KMS-11 (cell line): ENCODE data around the gene LILRA1.

ENCODE experiments used
- H2AFZ ChIP-seq: fragments of 200-600 bp; sonication (generic); 2 replicates; pipeline ENCODE4 v1.6.1; 2016; ENCODE audit warnings: antibody characterized with exemption, mixed run types, low read depth
- H3K27ac ChIP-seq: fragments of 200-600 bp; sonication (generic); 2 replicates; pipeline ENCODE4 v1.6.1; 2016; ENCODE audit warnings: mild to moderate bottlenecking, mixed run types
- H3K27me3 ChIP-seq: fragments of 200-600 bp; sonication (generic); 2 replicates; pipeline ENCODE4 v1.6.1; 2017; ENCODE audit warnings: mild to moderate bottlenecking, low read depth, mixed run types, moderate library complexity; ENCODE audit not compliant: insufficient read depth
- H3K36me3 ChIP-seq: fragments of 200-600 bp; sonication (generic); 2 replicates; pipeline ENCODE4 v1.6.1; 2017; ENCODE audit warnings: mild to moderate bottlenecking, mixed run types; ENCODE audit not compliant: insufficient read depth
- H3K4me1 ChIP-seq: fragments of 200-600 bp; sonication (generic); 2 replicates; pipeline ENCODE4 v1.6.1; 2016; ENCODE audit warnings: mild to moderate bottlenecking, low read depth, mixed run types; ENCODE audit not compliant: poor library complexity, severe bottlenecking
- H3K4me2 ChIP-seq: fragments of 200-600 bp; sonication (generic); 2 replicates; pipeline ENCODE4 v1.7.0; 2016; ENCODE audit warnings: mild to moderate bottlenecking, mixed run types
- H3K4me3 ChIP-seq: fragments of 200-600 bp; sonication (generic); IDR thresholded peaks from 2 replicates; pipeline ENCODE4 v1.6.1; 2017; ENCODE audit warnings: low read depth, low read length, mixed read lengths; ENCODE audit not compliant: insufficient read depth
- H3K79me2 ChIP-seq: fragments of 200-600 bp; sonication (generic); 2 replicates; pipeline ENCODE4 v1.6.1; 2016; ENCODE audit warnings: low read depth, mixed run types; ENCODE audit not compliant: insufficient read depth
- H3K9ac ChIP-seq: fragments of 200-600 bp; sonication (generic); 2 replicates; pipeline ENCODE4 v1.6.1; 2016; ENCODE audit warnings: mild to moderate bottlenecking, mixed run types
- H4K20me1 ChIP-seq: fragments of 200-600 bp; sonication (generic); 2 replicates; pipeline ENCODE4 v1.6.1; 2016; ENCODE audit warnings: mild to moderate bottlenecking, mixed run types; ENCODE audit not compliant: insufficient read depth
- CTCF ChIP-seq: fragments of 200-600 bp; sonication (generic); conservative IDR thresholded peaks from 2 replicates; pipeline ENCODE4 v1.6.1; 2017; ENCODE audit warnings: low read depth, mild to moderate bottlenecking, antibody characterized with exemption, low read length, moderate library complexity, mixed read lengths

LILRA1 gene

GRCh38 chr19:54609356-54609791, 15.9 kb downstream of the LILRA1 start:
- Histone ChIP-seq H3K27me3 (no peaks in the 10 kb centered on the region; the same call in 1 of the 2 replicates), H3K4me3 (no peak overlapping the region), H3K79me2 (no peaks in the 10 kb centered on the region), H3K4me2 (no peak overlapping the region), H2AFZ (no peak overlapping the region), H3K4me1 (no peaks in the 10 kb centered on the region), H4K20me1 (no peaks in the 10 kb centered on the region), H3K36me3 (no peaks in the 10 kb centered on the region), H3K9ac (no peak overlapping the region), H3K27ac (no peak overlapping the region)
- no peak for TF ChIP-seq CTCF

GRCh38 chr19:54612428-54612827, 19.0 kb downstream of the LILRA1 start:
- Histone ChIP-seq H3K4me3 (no peak overlapping the region), H3K9ac (no peak overlapping the region), H4K20me1 (no peaks in the 10 kb centered on the region), H3K4me2 (no peak overlapping the region), H3K36me3 (no peaks in the 10 kb centered on the region), H3K4me1 (no peaks in the 10 kb centered on the region), H2AFZ (no peak overlapping the region), H3K79me2 (no peaks in the 10 kb centered on the region), H3K27ac (no peak overlapping the region), H3K27me3 (no peaks in the 10 kb centered on the region)
- TF ChIP-seq CTCF = no peak

- TF ChIP-seq CTCF = no peak
- no peak overlapping the region for H3K4me3 ChIP-seq
- no peak overlapping the region for H3K9ac ChIP-seq
- H3K79me2 ChIP-seq = no peaks in the 10 kb centered on the region
- H3K36me3 ChIP-seq = no peaks in the 10 kb centered on the region
- no peaks in the 10 kb centered on the region for H3K27me3 ChIP-seq
- H4K20me1 ChIP-seq = no peaks in the 10 kb centered on the region
- no peak overlapping the region for H3K4me2 ChIP-seq
- H2AFZ ChIP-seq = no peak overlapping the region
- no peaks in the 10 kb centered on the region for H3K4me1 ChIP-seq
- H3K27ac ChIP-seq = no peak overlapping the region
Observed at GRCh38 chr19:54614726-54615125, 21.3 kb downstream of the LILRA1 start.

- H4K20me1 ChIP-seq = no peaks in the 10 kb centered on the region
- no peak for TF ChIP-seq CTCF
- H3K27ac ChIP-seq = no peak overlapping the region
- peaks cover 4% of the 10 kb centered on the region; the same call in 1 of the 2 replicates for H3K27me3 ChIP-seq
- H3K4me2 ChIP-seq = no peak overlapping the region
- no peaks in the 10 kb centered on the region for H3K79me2 ChIP-seq
- H3K36me3 ChIP-seq = no peaks in the 10 kb centered on the region
- H3K4me3 ChIP-seq = no peak overlapping the region
- no peaks in the 10 kb centered on the region for H3K4me1 ChIP-seq
- no peak overlapping the region for H3K9ac ChIP-seq
- H2AFZ ChIP-seq = no peak overlapping the region
Observed at GRCh38 chr19:54616057-54616456, 22.6 kb downstream of the LILRA1 start.
